IPS-NIHi7 (cell line): Measurements from ENCODE around the gene TULP4.
"Not testable (repeated sequence)": the region's sequence is repeated elsewhere in the genome, so short reads cannot be mapped to it uniquely, and the experiment has no call there.

Source experiments
- DNase-seq: peaks from one replicate; pipeline ENCODE4 v3.0.0; 2012; ENCODE audit warnings: mixed read lengths; ENCODE audit errors: extremely low spot score

The TULP4 gene

GRCh38 chr6:158295976-158296853, 16.1 kb upstream of the TULP4 start:
- not testable (repeated sequence) for DNase-seq

- DNase-seq, result not testable (repeated sequence)
Measured at GRCh38 chr6:158296854-158297324, 15.4 kb upstream of the TULP4 start.

GRCh38 chr6:158297657-158298056, 14.6 kb upstream of the TULP4 start:
- DNase-seq, result not testable (repeated sequence)

DNA sequence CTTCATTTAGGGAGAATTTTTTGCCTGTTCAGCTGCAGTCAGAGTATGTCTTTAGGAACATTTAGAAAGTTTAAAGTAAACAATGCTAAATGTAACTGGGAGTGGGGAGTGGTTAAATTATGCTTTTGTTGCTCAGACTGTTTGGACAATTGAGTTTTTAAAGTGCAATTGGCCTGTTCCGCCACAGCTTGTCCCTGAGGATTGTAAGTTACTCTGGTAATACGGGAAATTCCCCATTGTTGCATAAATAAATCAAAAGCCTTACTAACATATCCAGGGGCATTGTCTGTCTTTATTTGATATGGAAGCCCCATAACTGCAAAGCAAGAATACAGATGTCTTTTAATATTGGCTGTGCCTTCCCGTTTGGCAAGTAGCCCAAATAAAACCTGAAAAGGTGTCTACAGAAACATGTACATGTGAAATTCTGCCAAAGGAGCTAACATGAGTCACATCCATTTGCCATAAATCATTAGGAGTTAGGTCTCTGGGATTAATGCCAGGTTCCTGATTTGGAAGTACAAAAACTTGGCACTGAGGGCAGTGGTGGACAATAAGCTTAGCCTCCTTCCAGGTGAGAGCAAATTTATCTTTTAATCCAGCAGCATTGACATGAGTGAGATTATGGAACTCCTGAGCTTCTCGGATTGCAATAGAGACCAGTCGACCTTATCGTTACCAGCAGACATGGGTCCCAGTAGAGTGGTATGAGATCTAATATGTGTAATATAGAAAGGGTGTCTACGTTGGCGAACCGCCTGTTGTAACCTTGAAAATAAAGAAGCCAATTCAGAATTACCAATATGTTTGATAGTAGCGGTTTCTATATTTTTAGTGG, 11.7 kb upstream of the TULP4 start:
- not testable (repeated sequence) for DNase-seq

- DNase-seq, result not testable (repeated sequence)
Measured at GRCh38 chr6:158301561-158301960, 10.7 kb upstream of the TULP4 start.

GRCh38 chr6:158302195-158302796, 10.0 kb upstream of the TULP4 start:
- not testable (repeated sequence) for DNase-seq

GRCh38 chr6:158303210-158303731, 9.0 kb upstream of the TULP4 start:
- DNase-seq, result no peak

- DNase-seq, result no peak
Measured at GRCh38 chr6:158304254-158304653, 8.0 kb upstream of the TULP4 start.

- DNase-seq, result no peak
Measured at GRCh38 chr6:158309814-158310213, 2.5 kb upstream of the TULP4 start.

DNA sequence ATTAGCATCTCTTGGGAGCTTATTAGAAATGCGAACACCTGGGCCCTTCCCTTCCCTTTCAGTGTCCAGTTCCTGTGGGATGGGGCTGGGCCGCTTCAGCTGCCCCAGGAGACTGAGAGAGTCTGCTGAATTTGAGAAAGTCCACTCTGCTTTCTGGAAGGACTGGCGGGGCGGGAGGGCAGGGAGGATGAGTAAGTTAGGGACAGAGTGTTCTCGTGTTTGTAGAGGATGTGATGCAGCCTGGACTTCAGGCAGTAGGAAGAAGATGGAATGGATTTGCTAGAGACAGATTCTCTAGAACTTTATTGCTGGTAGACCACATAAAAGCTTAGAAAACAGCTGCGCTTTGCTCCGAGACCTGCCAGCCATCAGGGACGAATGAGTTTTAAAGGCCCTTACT, 1.1 kb upstream of the TULP4 start:
- no peak for DNase-seq

- no peak for DNase-seq
Measured at GRCh38 chr6:158311626-158312025, 639 bp upstream of the TULP4 start.

GRCh38 chr6:158312672-158313397, 570 bp downstream of the TULP4 start:
- no peak for DNase-seq

DNA sequence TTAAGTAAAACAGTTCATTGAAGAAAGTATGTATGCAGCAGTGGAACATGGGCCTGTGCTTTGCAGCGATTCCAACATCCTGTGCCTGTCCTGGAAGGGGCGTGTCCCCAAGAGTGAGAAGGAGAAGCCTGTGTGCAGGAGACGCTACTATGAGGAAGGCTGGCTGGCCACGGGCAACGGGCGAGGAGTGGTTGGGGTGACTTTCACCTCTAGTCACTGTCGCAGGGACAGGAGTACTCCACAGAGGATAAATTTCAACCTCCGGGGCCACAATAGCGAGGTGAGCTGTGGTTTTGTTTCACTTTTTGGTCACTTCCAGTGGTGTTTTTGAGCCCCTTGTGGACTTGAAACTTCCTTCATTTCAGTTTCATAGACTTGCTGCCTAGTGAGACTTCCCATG, 1.7 kb downstream of the TULP4 start:
- no peak for DNase-seq

DNA sequence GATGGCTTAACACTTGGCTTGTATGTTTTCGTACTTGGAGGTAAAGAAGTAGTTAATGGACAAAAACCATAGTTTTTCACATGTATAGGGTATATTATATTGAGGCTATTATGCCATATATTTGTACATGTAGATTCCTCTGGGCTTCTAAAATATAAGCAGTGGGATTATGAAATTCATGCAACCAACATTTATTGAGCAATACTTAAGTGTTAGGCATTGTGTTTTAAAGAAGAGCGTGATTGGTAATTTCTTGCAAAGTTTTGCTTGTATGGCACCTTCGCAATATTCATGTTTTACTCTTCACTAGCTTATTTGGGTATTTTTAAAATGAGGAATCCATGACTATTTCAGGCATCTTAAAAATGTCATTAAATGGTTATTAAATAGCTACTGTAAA, 2.5 kb downstream of the TULP4 start:
- DNase-seq, result no peak

GRCh38 chr6:158316022-158316421, 3.8 kb downstream of the TULP4 start:
- no peak for DNase-seq

DNA sequence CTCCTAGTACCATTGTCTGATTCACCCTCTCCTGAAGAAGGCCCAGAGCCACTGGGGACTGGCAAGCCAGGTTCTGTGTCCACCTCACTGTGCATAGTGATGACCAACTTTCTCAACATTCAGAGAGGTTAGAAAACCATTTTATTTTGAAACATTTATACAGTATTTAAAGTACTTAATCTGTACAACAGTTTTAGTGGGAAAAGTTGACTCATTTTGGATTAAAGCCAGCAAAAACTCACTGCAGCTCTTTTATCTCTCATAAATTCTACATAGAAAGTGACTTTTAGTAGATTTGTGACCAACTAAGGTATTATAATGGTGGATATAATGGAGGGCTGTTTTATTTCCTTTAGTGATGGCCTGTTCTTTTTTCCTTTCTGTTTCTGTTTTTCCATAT, 9.7 kb downstream of the TULP4 start:
- DNase-seq, result no peak

GRCh38 chr6:158322400-158322723, 10.1 kb downstream of the TULP4 start:
- DNase-seq, result no peak

DNA sequence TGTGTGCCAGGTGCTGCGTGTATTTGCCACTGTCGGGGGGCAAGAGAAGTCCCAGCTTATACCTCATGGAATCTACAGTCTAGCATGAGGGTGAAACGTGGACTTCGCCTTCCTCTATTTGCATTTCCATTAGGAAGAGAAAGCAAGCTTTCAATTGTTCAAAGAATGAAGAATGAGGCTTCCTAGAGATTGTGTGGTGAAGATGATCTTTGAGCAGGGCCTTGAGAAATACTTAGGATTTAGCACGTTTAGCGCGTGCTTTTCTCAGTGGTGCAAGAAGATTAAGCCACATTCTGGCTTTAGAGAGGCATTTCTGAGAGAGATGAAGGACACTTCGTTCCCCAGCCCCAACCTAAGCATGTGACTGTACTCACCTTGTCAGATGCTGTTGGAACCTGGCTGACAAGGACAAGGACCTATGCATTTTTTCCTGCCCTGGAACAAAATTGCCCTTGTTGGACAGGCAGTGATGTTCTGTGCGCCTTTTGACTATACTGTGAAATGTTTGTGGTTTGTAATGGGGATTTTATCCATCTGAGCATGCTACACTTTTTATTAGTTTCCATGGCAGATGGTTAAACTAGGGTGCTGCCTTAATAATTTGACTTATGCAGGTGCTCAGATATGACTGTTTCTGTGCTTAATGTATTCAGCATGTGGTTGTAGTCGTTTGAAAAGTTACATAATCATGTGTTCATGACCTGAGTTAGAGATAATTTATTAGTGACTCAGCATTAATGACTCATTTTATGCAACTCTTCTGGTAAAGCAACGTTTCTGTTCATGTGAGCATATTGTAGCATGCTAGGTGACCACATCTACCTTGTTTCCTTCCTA, 10.7 kb downstream of the TULP4 start:
- DNase-seq, result no peak

- DNase-seq, result no peak
Measured at GRCh38 chr6:158323561-158323958, 11.3 kb downstream of the TULP4 start.

DNA sequence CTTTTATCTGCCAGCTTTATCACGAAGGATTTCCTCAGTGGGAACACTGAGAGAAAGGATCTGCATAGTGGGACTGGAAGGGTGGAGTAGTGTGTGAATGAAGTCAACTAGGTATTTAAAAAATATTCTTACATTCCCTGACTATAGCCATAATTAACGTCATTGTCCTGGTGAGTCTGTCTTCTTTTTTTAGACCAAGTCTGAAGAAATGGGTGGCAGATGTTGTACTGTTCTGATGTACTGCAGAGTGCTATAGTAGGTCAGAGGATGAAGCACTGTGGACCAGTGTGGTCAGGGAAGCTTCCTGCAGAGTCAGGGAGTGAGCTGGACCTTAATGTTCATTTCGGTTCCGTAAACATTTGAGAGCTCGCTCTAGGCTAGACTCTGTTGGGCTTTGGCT, 11.9 kb downstream of the TULP4 start:
- no peak for DNase-seq

DNA sequence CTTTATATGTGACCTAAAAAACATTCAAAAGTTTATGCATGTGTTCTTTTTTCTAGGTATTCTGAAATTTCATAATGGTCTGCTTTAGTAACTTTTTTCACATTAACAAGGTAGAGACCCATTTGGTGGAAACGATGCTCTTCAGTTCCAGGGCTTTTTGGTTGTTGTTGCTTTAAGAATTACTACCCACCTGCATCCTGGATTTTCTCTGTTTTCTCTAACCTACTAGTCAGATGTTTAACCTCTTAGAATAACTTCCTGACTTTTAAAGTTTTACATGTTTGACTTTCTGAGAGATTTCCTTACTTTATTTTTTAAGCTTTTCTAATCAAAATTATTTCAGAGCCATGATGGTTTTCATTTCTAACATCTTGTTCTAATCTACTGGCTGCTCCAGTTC, 14.9 kb downstream of the TULP4 start:
- no peak for DNase-seq
